Body of pancreas (tissue), 4 donors: ENCODE measurements around the gene PTPRN2.

Experiments used
- CTCF ChIP-seq, 7 experiments: fragments of 450-650 bp in 4 of 7; fragments of 200-600 bp in 3 of 7; sonication (generic) in 3 of 7; IDR thresholded peaks; one replicate each; pipeline ENCODE4 v1.5.1; 2016 to 2019; ENCODE audit warnings: antibody characterized with exemption in 7 of 7
- POLR2A ChIP-seq, 3 donors: fragments of 450-650 bp; IDR thresholded peaks; one replicate each; pipeline ENCODE4 v1.6.1; 2016; ENCODE audit warnings: antibody characterized with exemption in 3 of 3, mild to moderate bottlenecking in 2 of 3

GRCh38 chr7:157900011-157900410 lies 687.6 kb downstream of the PTPRN2 start:
- TF ChIP-seq CTCF (IDR thresholded peaks at IDR 0.05), result no peak
- TF ChIP-seq POLR2A (IDR thresholded peaks at IDR 0.05), result no peak
